ES-I3 (cell line): ENCODE results near the gene PALLD.

ENCODE experiments used
- H3K36me3 ChIP-seq: 2 replicates; pipeline ENCODE4 v1.6.1; 2013; ENCODE audit warnings: mild to moderate bottlenecking, low read length, control low read depth, moderate library complexity; ENCODE audit not compliant: insufficient read depth
- H3K4me1 ChIP-seq: 2 replicates; pipeline ENCODE4 v1.6.1; 2013; ENCODE audit warnings: mild to moderate bottlenecking, control low read depth, low read length; ENCODE audit not compliant: insufficient read depth
- H3K9ac ChIP-seq: 2 replicates; pipeline ENCODE4 v1.6.1; 2013; ENCODE audit warnings: low read depth, mild to moderate bottlenecking, low read length, moderate library complexity
- H3K9me3 ChIP-seq: 2 replicates; pipeline ENCODE4 v1.6.1; 2013; ENCODE audit warnings: mild to moderate bottlenecking, low read length, moderate library complexity; ENCODE audit not compliant: control insufficient read depth, insufficient read depth

The PALLD gene

GRCh38 chr4:168831585-168831918 is 334.7 kb downstream of the PALLD start:
- H3K36me3 ChIP-seq, result no peaks in the 10 kb centered on the region
- peaks cover 16% of the 10 kb centered on the region for H3K4me1 ChIP-seq
- no peaks in the 10 kb centered on the region for H3K9me3 ChIP-seq
- peak overlapping the region; percentile 89; the same call in 1 of the 2 replicates for H3K9ac ChIP-seq

GRCh38 chr4:168831919-168832762 is 335.3 kb downstream of the PALLD start:
- no peaks in the 10 kb centered on the region for H3K9me3 ChIP-seq
- peaks cover 13% of the 10 kb centered on the region for H3K4me1 ChIP-seq
- H3K9ac ChIP-seq, result peak overlapping the region; percentile 89; the same call in 1 of the 2 replicates
- H3K36me3 ChIP-seq, result no peaks in the 10 kb centered on the region

GRCh38 chr4:168832763-168833575 is 336.1 kb downstream of the PALLD start:
- Histone ChIP-seq H3K4me1 (peaks cover 13% of the 10 kb centered on the region), H3K9ac (peak overlapping the region; percentile 89), H3K36me3 (0 out of 2 replicates have a peak, but pooled peaks cover 3% of the 10 kb centered on the region), H3K9me3 (no peaks in the 10 kb centered on the region)

- Histone ChIP-seq H3K9me3 (no peaks in the 10 kb centered on the region), H3K36me3 (0 out of 2 replicates have a peak, but pooled peaks cover 3% of the 10 kb centered on the region), H3K9ac (peak overlapping the region; percentile 89; the same call in 1 of the 2 replicates), H3K4me1 (peaks cover 13% of the 10 kb centered on the region)
Measured at GRCh38 chr4:168833881-168834280, 337.0 kb downstream of the PALLD start.

- 0 out of 2 replicates have a peak, but pooled peaks cover 3% of the 10 kb centered on the region for H3K36me3 ChIP-seq
- H3K9me3 ChIP-seq, result no peaks in the 10 kb centered on the region
- H3K4me1 ChIP-seq, result peaks cover 10% of the 10 kb centered on the region
- no peak overlapping the region for H3K9ac ChIP-seq
Measured at GRCh38 chr4:168835880-168836454, 339.1 kb downstream of the PALLD start.

- H3K9me3 ChIP-seq, result no peaks in the 10 kb centered on the region
- H3K9ac ChIP-seq, result no peak overlapping the region
- H3K4me1 ChIP-seq, result peaks cover 11% of the 10 kb centered on the region
- H3K36me3 ChIP-seq, result 0 out of 2 replicates have a peak, but pooled peaks cover 3% of the 10 kb centered on the region
Measured at GRCh38 chr4:168836490-168836889, 339.6 kb downstream of the PALLD start.

- Histone ChIP-seq H3K9ac (no peak overlapping the region), H3K9me3 (no peaks in the 10 kb centered on the region), H3K4me1 (peaks cover 21% of the 10 kb centered on the region), H3K36me3 (0 out of 2 replicates have a peak, but pooled peaks cover 3% of the 10 kb centered on the region)
Measured at GRCh38 chr4:168837922-168838321, 341.1 kb downstream of the PALLD start.

GRCh38 chr4:168839758-168840391 is 343.0 kb downstream of the PALLD start:
- H3K4me1 ChIP-seq, result peaks cover 33% of the 10 kb centered on the region
- H3K36me3 ChIP-seq, result 0 out of 2 replicates have a peak, but pooled peaks cover 3% of the 10 kb centered on the region
- no peaks in the 10 kb centered on the region for H3K9me3 ChIP-seq
- no peak overlapping the region for H3K9ac ChIP-seq

- Histone ChIP-seq H3K9me3 (no peaks in the 10 kb centered on the region), H3K9ac (no peak overlapping the region), H3K4me1 (peaks cover 37% of the 10 kb centered on the region), H3K36me3 (0 out of 2 replicates have a peak, but pooled peaks cover 3% of the 10 kb centered on the region)
Measured at GRCh38 chr4:168840392-168840763, 343.5 kb downstream of the PALLD start.

GRCh38 chr4:168841000-168841671 is 344.3 kb downstream of the PALLD start:
- Histone ChIP-seq H3K9ac (no peak overlapping the region), H3K4me1 (peaks cover 41% of the 10 kb centered on the region), H3K36me3 (0 out of 2 replicates have a peak, but pooled peaks cover 3% of the 10 kb centered on the region), H3K9me3 (no peaks in the 10 kb centered on the region)

- H3K9ac ChIP-seq, result no peak overlapping the region
- H3K4me1 ChIP-seq, result peaks cover 47% of the 10 kb centered on the region
- 0 out of 2 replicates have a peak, but pooled peaks cover 3% of the 10 kb centered on the region for H3K36me3 ChIP-seq
- H3K9me3 ChIP-seq, result no peaks in the 10 kb centered on the region
Measured at GRCh38 chr4:168841672-168842019, 344.8 kb downstream of the PALLD start.

GRCh38 chr4:168842186-168842585 is 345.3 kb downstream of the PALLD start:
- Histone ChIP-seq H3K9ac (no peak overlapping the region), H3K9me3 (no peaks in the 10 kb centered on the region), H3K4me1 (peaks cover 49% of the 10 kb centered on the region), H3K36me3 (0 out of 2 replicates have a peak, but pooled peaks cover 3% of the 10 kb centered on the region)

GRCh38 chr4:168843635-168844034 is 346.8 kb downstream of the PALLD start:
- Histone ChIP-seq H3K4me1 (peaks cover 56% of the 10 kb centered on the region), H3K9me3 (no peaks in the 10 kb centered on the region), H3K36me3 (no peaks in the 10 kb centered on the region), H3K9ac (no peak overlapping the region)
